GM18870 (cell line): ENCODE results near the gene VPS11.
"Not testable (repeated sequence)": the region's sequence is repeated elsewhere in the genome, so short reads cannot be mapped to it uniquely, and the experiment has no call there.

Experiments
- ATAC-seq: cut with Tn5 transposase; IDR thresholded peaks from one replicate; pipeline ENCODE4 v1.9.1; 2021; ENCODE audit warnings: moderate library complexity; ENCODE audit not compliant: unreplicated experiment

Gene VPS11

GRCh38 chr11:119034813-119035212 lies 32.8 kb upstream of the VPS11 start:
- no peak for ATAC-seq

- ATAC-seq: no peak
Measured at GRCh38 chr11:119038884-119039283, 28.7 kb upstream of the VPS11 start.

- ATAC-seq: not testable (repeated sequence)
Measured at GRCh38 chr11:119039471-119039870, 28.1 kb upstream of the VPS11 start.

- ATAC-seq: no peak
Measured at GRCh38 chr11:119041821-119042514, 25.6 kb upstream of the VPS11 start.

GRCh38 chr11:119042927-119043326 lies 24.7 kb upstream of the VPS11 start:
- ATAC-seq: no peak

GRCh38 chr11:119044708-119045107 lies 22.9 kb upstream of the VPS11 start:
- no peak for ATAC-seq

- no peak for ATAC-seq
Measured at GRCh38 chr11:119046489-119046888, 21.1 kb upstream of the VPS11 start.

GRCh38 chr11:119047205-119047604 lies 20.4 kb upstream of the VPS11 start:
- no peak for ATAC-seq

- no peak for ATAC-seq
Measured at GRCh38 chr11:119048644-119049043, 19.0 kb upstream of the VPS11 start.

- ATAC-seq: no peak
Measured at GRCh38 chr11:119049081-119049480, 18.5 kb upstream of the VPS11 start.

- no peak for ATAC-seq
Measured at GRCh38 chr11:119051440-119052162, 16.0 kb upstream of the VPS11 start.

GRCh38 chr11:119052163-119052814 lies 15.3 kb upstream of the VPS11 start:
- no peak for ATAC-seq

GRCh38 chr11:119054418-119054817 lies 13.2 kb upstream of the VPS11 start:
- ATAC-seq: no peak

- ATAC-seq: no peak
Measured at GRCh38 chr11:119055901-119056300, 11.7 kb upstream of the VPS11 start.

- ATAC-seq: peak; percentile 3
Measured at GRCh38 chr11:119056421-119056999, 11.1 kb upstream of the VPS11 start.

- ATAC-seq: peak; percentile 74
Measured at GRCh38 chr11:119057000-119057769, 10.4 kb upstream of the VPS11 start, which contains the start of gene HYOU1. Gene HYOU1 (minus strand): TSS chr11:119057205. CDS start chr11:119056160, 1,045 bp downstream.

GRCh38 chr11:119059128-119059527 lies 8.5 kb upstream of the VPS11 start:
- ATAC-seq: not testable (repeated sequence)

- ATAC-seq: no peak
Measured at GRCh38 chr11:119061256-119061655, 6.4 kb upstream of the VPS11 start.

GRCh38 chr11:119062779-119063178 lies 4.8 kb upstream of the VPS11 start:
- no peak for ATAC-seq

- no peak for ATAC-seq
Measured at GRCh38 chr11:119065369-119065768, 2.2 kb upstream of the VPS11 start.

- no peak for ATAC-seq
Measured at GRCh38 chr11:119077839-119078238, 10.2 kb downstream of the VPS11 start.
